HepG2 (cell line): ENCODE data around the gene TYMP. TPM values are rescaled to one million over a fixed set of nuclear protein-coding genes. Genes with fewer than 3 reads are reported as not detected.

ENCODE experiments used
- ATAC-seq: fragments of 200-7000 bp; cut with Tn5 transposase; 3 replicates; pipeline ENCODE4 v1.9.1; 2020; ENCODE audit warnings: mild to moderate bottlenecking, moderate library complexity
- BruUV-seq: library from RNA; stranded (reverse); fragments of 400-500 nt; replicated peaks from 2 replicates; lab custom pipeline; 2021; lab: Mats Ljungman, UMichigan
- CTCF ChIA-PET: fragments of 300-600 bp; formaldehyde crosslinking; extraction: SDS; loops from one replicate; lab custom pipeline; 2021; ENCODE audit warnings: low total read pairs, inconsistent platforms, low intra/inter-chr PET ratio; lab: Yijun Ruan, JAX
- POLR2A ChIA-PET: fragments of 350-600 bp; sonication (Branson Sonifier 250); formaldehyde crosslinking; loops from one replicate; lab custom pipeline; 2020; ENCODE audit warnings: antibody characterized with exemption, inconsistent platforms; lab: Yijun Ruan, JAX
- DNase-seq: peaks from one replicate; pipeline ENCODE4 v3.0.0-alpha.2; 2015; ENCODE audit warnings: low spot score
- FAIRE-seq: peaks from 3 replicates; lab custom pipeline; 2011; peaks lifted over from hg19 to GRCh38; lab: Jason Lieb, UNC
- H2AFZ ChIP-seq: one replicate; pipeline ENCODE4 v1.6.1; 2011; ENCODE audit warnings: low read length, inconsistent platforms
- H3K27ac ChIP-seq: fragments of 300-600 bp; 3 replicates; pipeline ENCODE4 v1.8.0; 2011; ENCODE audit warnings: mixed run types, mild to moderate bottlenecking, mixed read lengths, low read length, inconsistent platforms; ENCODE audit not compliant: insufficient read depth; ENCODE audit errors: extremely low read length
- H3K27me3 ChIP-seq, 2 experiments: fragments of 200-600 bp in 1 of 2; 2 replicates in 1 of 2; 3 replicates in 1 of 2; pipeline versions ENCODE4 v1.6.0 to v1.8.0; 2011; ENCODE audit warnings: low read length in 2 of 2, mild to moderate bottlenecking in 2 of 2, moderate library complexity in 2 of 2, inconsistent platforms in 1 of 2; ENCODE audit not compliant: insufficient read depth in 2 of 2, control insufficient read depth in 1 of 2
- H3K36me3 ChIP-seq, 2 experiments: fragments of 200-600 bp in 1 of 2; replicated peaks in 1 of 2; 2 replicates in 1 of 2; 3 replicates in 1 of 2; pipeline versions ENCODE4 v1.5.1 to v1.8.0; 2011; ENCODE audit warnings: low read length in 2 of 2, inconsistent platforms in 1 of 2; ENCODE audit not compliant: insufficient read depth in 2 of 2, control insufficient read depth in 1 of 2
- H3K4me1 ChIP-seq: 2 replicates; pipeline ENCODE4 v1.5.1; 2012; ENCODE audit warnings: low read length, inconsistent platforms; ENCODE audit not compliant: insufficient read depth
- H3K4me2 ChIP-seq: 2 replicates; pipeline ENCODE4 v1.6.0; 2011; ENCODE audit warnings: low read depth, low read length, inconsistent platforms
- H3K4me3 ChIP-seq, 3 experiments: fragments of 200-600 bp in 1 of 3; sonication (generic), shearing (Covaris generic) in 1 of 3; replicated peaks in 1 of 3; 2 replicates each; pipeline ENCODE4 v1.5.1; 2011 to 2016; ENCODE audit warnings: low read length in 3 of 3, inconsistent platforms in 2 of 3, low read depth in 2 of 3, mild to moderate bottlenecking in 2 of 3, control low read depth in 1 of 3, mixed read lengths in 1 of 3; ENCODE audit not compliant: insufficient read depth in 1 of 3
- H3K79me2 ChIP-seq: one replicate; pipeline ENCODE4 v1.6.1; 2011; ENCODE audit warnings: low read length, inconsistent platforms; ENCODE audit not compliant: insufficient read depth
- H3K9ac ChIP-seq: 2 replicates; pipeline ENCODE4 v1.6.0; 2011; ENCODE audit warnings: mild to moderate bottlenecking, low read depth, low read length, inconsistent platforms; ENCODE audit not compliant: insufficient read depth
- H3K9me3 ChIP-seq: 2 replicates; pipeline ENCODE4 v1.5.1; 2012; ENCODE audit warnings: mild to moderate bottlenecking, low read length
- H4K20me1 ChIP-seq: 2 replicates; pipeline ENCODE4 v1.6.0; 2011; ENCODE audit warnings: inconsistent platforms, mild to moderate bottlenecking, low read length, moderate library complexity; ENCODE audit not compliant: insufficient read depth
- BHLHE40 ChIP-seq: IDR thresholded peaks from 2 replicates; pipeline ENCODE4 v1.6.1; 2011; ENCODE audit warnings: low read length, improper control_type of control experiment
- CHD4 ChIP-seq: fragments of 200-600 bp; sonication (generic); IDR thresholded peaks from 2 replicates; pipeline ENCODE4 v1.7.0; 2017; ENCODE audit warnings: mild to moderate bottlenecking, low read length, borderline replicate concordance
- ELF3 ChIP-seq: IDR thresholded peaks from 2 replicates; pipeline ENCODE4 v1.6.1; 2016; ENCODE audit warnings: missing genetic modification reagents, missing compliant biosample characterization
- FOXP1 ChIP-seq, 2 experiments: fragments of 450-650 bp in 1 of 2; IDR thresholded peaks; 2 replicates each; pipeline ENCODE4 v1.6.1; 2017 to 2018; ENCODE audit warnings: antibody characterized with exemption in 1 of 2
- HNF4A ChIP-seq: sonication (generic); formaldehyde crosslinking; IDR thresholded peaks from 2 replicates; pipeline ENCODE4 v1.4.0; 2020; ENCODE audit warnings: missing genetic modification reagents
- IRX3 ChIP-seq: sonication (generic); formaldehyde crosslinking; IDR thresholded peaks from 2 replicates; pipeline ENCODE4 v1.8.1; 2023; ENCODE audit warnings: mild to moderate bottlenecking, low read depth, missing genetic modification reagents, borderline replicate concordance
- JUNB ChIP-seq: sonication (generic); formaldehyde crosslinking; IDR thresholded peaks from 2 replicates; pipeline ENCODE4 v1.8.0; 2022; ENCODE audit warnings: missing genetic modification reagents, mild to moderate bottlenecking, borderline replicate concordance
- MTA1 ChIP-seq: sonication (generic); formaldehyde crosslinking; IDR thresholded peaks from 2 replicates; pipeline ENCODE4 v1.4.0; 2020; ENCODE audit warnings: missing genetic modification reagents, mild to moderate bottlenecking, borderline replicate concordance
- PCBP2 ChIP-seq: fragments of 200-400 bp; formaldehyde crosslinking; optimal IDR thresholded peaks from 2 replicates; pipeline ENCODE3; 2018; ENCODE audit warnings: low read length, low read depth; ENCODE audit not compliant: poor library complexity, severe bottlenecking
- RFXAP ChIP-seq: sonication (generic); formaldehyde crosslinking; IDR thresholded peaks from 2 replicates; pipeline ENCODE4 v1.4.0; 2020; ENCODE audit warnings: missing genetic modification reagents, borderline replicate concordance
- ZKSCAN8 ChIP-seq: IDR thresholded peaks from 2 replicates; pipeline ENCODE4 v1.6.1; 2016; ENCODE audit warnings: borderline replicate concordance, missing genetic modification reagents, missing compliant biosample characterization
- ZNF235 ChIP-seq: sonication (generic); formaldehyde crosslinking; IDR thresholded peaks from 2 replicates; pipeline ENCODE4 v1.8.1; 2023; ENCODE audit warnings: mild to moderate bottlenecking, missing genetic modification reagents, borderline replicate concordance
- ZNF724P ChIP-seq: sonication (generic); formaldehyde crosslinking; IDR thresholded peaks from 2 replicates; pipeline ENCODE4 v1.8.0; 2022; ENCODE audit warnings: missing genetic modification reagents, borderline replicate concordance
- ZNF790 ChIP-seq: sonication (generic); formaldehyde crosslinking; IDR thresholded peaks from 2 replicates; pipeline ENCODE4 v1.8.0; 2022; ENCODE audit warnings: missing genetic modification reagents, mild to moderate bottlenecking, borderline replicate concordance
- WGBS: methylation state at CpG from one replicate; pipeline ENCODE4 v1.1.6; 2017; ENCODE audit warnings: low lambda C conversion rate; 5-methylcytosine and 5-hydroxymethylcytosine counted together
- in situ Hi-C: cut with HindIII; loops from 2 replicates; pipeline ENCODE4 v1.10.0; 2017; ENCODE audit warnings: low pct_unique_long_range_greater_than_20kb; ENCODE audit not compliant: extremely low pct_ligation_motif_present
- intact Hi-C: fragments of 100-400 bp; cut with micrococcal nuclease; formaldehyde crosslinking; loops from one replicate; pipeline ENCODE4 v1.10.0; 2022; ENCODE audit not compliant: unreplicated experiment
- polyA plus RNA-seq, 8 experiments: library from polyadenylated mRNA; depleted of rRNA in 3 of 8; stranded (reverse) in 7 of 8; unstranded in 1 of 8; fragments of >200 nt; fragmentation: Illumina TruSeq in 4 of 8; extraction: Trizol in 4 of 8; gene quantifications; 2 replicates each; pipeline versions ENCODE4 v1.2.1 to v1.2.3, GENCODE V29; 2011 to 2016; ENCODE audit warnings: low read depth in 4 of 8, missing spikeins in 1 of 8, mixed read lengths in 1 of 8; ENCODE audit not compliant: insufficient read depth in 1 of 8
- total RNA-seq, 5 experiments: library from RNA; depleted of rRNA; stranded (reverse); fragments of >200 nt; fragmentation: Illumina TruSeq; extraction: Trizol; gene quantifications; 2 replicates each; pipeline ENCODE4 v1.2.3, GENCODE V29; 2016; ENCODE audit warnings: low read depth in 1 of 5
- TF ChIP-seq, protein P1 (sequence below): IDR thresholded peaks from 2 replicates; pipeline ENCODE4 v1.6.1; 2016; ENCODE audit warnings: missing compliant biosample characterization, missing genetic modification reagents, borderline replicate concordance
- TF ChIP-seq, protein P2 (sequence below): sonication (generic); formaldehyde crosslinking; IDR thresholded peaks from 2 replicates; pipeline ENCODE4 v1.4.0; 2020; ENCODE audit warnings: missing genetic modification reagents, mild to moderate bottlenecking, borderline replicate concordance
- TF ChIP-seq, protein P3 (sequence below): sonication (generic); formaldehyde crosslinking; IDR thresholded peaks from 2 replicates; pipeline ENCODE4 v1.4.0; 2020; ENCODE audit warnings: mild to moderate bottlenecking, low read depth, missing genetic modification reagents

TYMP gene
- total and polyA plus RNA-seq, 2 of the 13 experiments (the other 11 are each of a cell fraction or from before 2014, with no cell fraction given), result 3.9 to 4.3 TPM

DNA sequence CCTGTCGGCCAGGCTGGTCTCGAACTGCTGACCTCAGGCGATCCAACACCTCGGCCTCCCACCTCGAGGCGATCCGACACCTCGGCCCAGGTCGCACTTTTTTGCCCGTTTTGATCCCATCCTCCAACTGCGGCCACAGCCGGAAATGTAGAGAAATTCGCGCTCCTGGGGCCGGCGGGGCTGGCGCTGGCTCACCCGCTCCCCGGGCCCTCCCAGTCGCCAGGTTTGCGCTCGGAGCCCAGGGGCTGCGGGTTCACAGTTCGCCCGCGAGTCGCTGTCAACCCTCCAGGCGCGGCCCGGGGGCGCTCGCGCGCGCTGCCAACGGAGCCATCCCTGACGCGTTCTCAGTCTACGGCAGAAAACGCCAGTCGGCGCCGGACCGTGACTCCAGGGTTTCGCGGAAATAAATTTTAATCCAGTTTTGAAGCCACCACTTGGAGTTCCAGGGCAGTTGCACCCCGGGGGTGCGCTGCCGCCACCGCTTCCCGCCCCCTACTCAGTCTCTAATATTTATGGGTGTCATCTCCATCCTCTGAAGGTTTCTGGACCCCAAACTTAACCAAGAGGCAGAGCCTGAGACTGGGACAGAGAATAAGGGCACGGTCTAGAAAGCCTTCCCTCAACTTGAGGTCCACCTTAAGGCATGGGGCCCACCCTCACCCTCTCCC lies 14.4 kb upstream of the TYMP start:
- Histone ChIP-seq H3K36me3 (no peaks in the 10 kb centered on the region), H3K27me3 (peaks cover 3 to 30% of the 10 kb centered on the region in 2 experiments), H3K9me3 (no peaks in the 10 kb centered on the region), H3K79me2 (no peaks in the 10 kb centered on the region), H4K20me1 (no peaks in the 10 kb centered on the region), H3K9ac (no peak overlapping the region), H2AFZ (no peak overlapping the region), H3K4me2 (no peak overlapping the region), H3K27ac (no peak overlapping the region), H3K4me3 (no peak overlapping the region), H3K4me1 (peaks cover 35% of the 10 kb centered on the region)
- ATAC-seq (no peak), DNase-seq (no peak), FAIRE-seq (no peak)
- TF ChIP-seq MTA1 (CRISPR knock-in tag) (no peak), ZNF235 (CRISPR knock-in tag) (no peak), RFXAP (CRISPR knock-in tag) (no peak), ELF3 (CRISPR knock-in tag) (no peak), CHD4 (no peak), ZKSCAN8 (CRISPR knock-in tag) (no peak), HNF4A (CRISPR knock-in tag) (no peak), IRX3 (CRISPR knock-in tag) (no peak), FOXP1 (IDR thresholded peaks at IDR 0.05) (no peak), FOXP1 (CRISPR knock-in tag; IDR thresholded peaks at IDR 0.05) (no peak), JUNB (CRISPR knock-in tag) (no peak), ZNF724P (no peak), ZNF790 (CRISPR knock-in tag) (no peak), PCBP2 (no peak), BHLHE40 (no peak)
- TF ChIP-seq, protein P1, sequence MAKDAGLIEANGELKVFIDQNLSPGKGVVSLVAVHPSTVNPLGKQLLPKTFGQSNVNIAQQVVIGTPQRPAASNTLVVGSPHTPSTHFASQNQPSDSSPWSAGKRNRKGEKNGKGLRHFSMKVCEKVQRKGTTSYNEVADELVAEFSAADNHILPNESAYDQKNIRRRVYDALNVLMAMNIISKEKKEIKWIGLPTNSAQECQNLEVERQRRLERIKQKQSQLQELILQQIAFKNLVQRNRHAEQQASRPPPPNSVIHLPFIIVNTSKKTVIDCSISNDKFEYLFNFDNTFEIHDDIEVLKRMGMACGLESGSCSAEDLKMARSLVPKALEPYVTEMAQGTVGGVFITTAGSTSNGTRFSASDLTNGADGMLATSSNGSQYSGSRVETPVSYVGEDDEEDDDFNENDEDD (CRISPR knock-in tag), result no peak
- TF ChIP-seq, protein P2, sequence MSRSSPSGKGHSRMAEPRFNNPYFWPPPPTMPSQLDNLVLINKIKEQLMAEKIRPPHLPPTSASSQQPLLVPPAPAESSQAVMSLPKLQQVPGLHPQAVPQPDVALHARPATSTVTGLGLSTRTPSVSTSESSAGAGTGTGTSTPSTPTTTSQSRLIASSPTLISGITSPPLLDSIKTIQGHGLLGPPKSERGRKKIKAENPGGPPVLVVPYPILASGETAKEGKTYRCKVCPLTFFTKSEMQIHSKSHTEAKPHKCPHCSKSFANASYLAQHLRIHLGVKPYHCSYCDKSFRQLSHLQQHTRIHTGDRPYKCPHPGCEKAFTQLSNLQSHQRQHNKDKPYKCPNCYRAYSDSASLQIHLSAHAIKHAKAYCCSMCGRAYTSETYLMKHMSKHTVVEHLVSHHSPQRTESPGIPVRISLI, result no peak
- TF ChIP-seq, protein P3, sequence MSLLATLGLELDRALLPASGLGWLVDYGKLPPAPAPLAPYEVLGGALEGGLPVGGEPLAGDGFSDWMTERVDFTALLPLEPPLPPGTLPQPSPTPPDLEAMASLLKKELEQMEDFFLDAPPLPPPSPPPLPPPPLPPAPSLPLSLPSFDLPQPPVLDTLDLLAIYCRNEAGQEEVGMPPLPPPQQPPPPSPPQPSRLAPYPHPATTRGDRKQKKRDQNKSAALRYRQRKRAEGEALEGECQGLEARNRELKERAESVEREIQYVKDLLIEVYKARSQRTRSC (CRISPR knock-in tag), result no peak
- ChIA-PET POLR2A (interaction anchor here (1.8 to 4.2 kb wide), 4 partner anchors 11 to 39 kb away, joined by 6 to 34 read pairs (median 18); partner anchors contain the start of genes CHKB, SCO2 and TYMP), CTCF (no interaction called here)
- no TSS peak for BruUV-seq
- WGBS, result 88% methylated on average over 52 of the region's 52 CpGs
- intact Hi-C loops (no loop called here), in situ Hi-C loops (no loop called here)
